Uterine smooth muscle cell (primary cell): Measurements from ENCODE around the gene CAPRIN1. TPM values are rescaled to one million over a fixed set of nuclear protein-coding genes. Genes with fewer than 3 reads are reported as not detected.

Experiments used
- total RNA-seq: library from RNA; depleted of rRNA; stranded (reverse); fragments of >200 nt; gene quantifications from 2 replicates; pipeline ENCODE4 v1.2.3, GENCODE V29; 2014

CAPRIN1 gene, protein sequence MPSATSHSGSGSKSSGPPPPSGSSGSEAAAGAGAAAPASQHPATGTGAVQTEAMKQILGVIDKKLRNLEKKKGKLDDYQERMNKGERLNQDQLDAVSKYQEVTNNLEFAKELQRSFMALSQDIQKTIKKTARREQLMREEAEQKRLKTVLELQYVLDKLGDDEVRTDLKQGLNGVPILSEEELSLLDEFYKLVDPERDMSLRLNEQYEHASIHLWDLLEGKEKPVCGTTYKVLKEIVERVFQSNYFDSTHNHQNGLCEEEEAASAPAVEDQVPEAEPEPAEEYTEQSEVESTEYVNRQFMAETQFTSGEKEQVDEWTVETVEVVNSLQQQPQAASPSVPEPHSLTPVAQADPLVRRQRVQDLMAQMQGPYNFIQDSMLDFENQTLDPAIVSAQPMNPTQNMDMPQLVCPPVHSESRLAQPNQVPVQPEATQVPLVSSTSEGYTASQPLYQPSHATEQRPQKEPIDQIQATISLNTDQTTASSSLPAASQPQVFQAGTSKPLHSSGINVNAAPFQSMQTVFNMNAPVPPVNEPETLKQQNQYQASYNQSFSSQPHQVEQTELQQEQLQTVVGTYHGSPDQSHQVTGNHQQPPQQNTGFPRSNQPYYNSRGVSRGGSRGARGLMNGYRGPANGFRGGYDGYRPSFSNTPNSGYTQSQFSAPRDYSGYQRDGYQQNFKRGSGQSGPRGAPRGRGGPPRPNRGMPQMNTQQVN
- total RNA-seq = 173 and 215 TPM in 2 replicates

DNA sequence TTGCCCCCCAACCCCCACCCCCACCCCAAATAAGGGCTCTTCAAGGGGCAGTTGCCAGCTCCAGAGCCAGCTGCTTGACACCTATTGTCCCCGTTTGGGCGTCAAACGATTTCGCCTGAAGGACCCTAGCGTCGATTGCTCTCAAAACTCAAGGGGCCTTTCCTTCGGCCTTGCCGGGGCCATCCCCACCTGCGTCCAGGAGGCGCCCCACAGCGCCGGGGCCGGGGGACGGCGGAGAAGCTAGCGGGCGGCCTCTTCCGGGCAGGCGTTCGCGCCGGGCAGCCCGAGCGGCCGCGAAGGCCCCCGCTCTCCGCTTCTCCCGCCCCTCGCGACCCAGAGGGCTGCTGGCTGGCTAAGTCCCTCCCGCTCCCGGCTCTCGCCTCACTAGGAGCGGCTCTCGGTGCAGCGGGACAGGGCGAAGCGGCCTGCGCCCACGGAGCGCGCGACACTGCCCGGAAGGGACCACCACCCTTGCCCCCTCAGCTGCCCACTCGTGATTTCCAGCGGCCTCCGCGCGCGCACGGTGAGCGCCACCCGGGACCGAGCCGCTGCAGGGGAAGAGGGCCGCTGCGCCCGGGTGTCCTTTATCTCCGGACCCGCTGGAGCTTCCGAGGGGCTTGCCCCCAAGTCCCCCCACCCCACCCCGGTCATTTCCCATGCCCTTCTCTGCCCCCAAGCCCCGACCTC, at the start of gene CAPRIN1:
Gene CAPRIN1 (plus strand): TSS at position 383 of the 687 bp plus-strand sequence. CDS start 690 bp downstream, outside the sequence.

DNA sequence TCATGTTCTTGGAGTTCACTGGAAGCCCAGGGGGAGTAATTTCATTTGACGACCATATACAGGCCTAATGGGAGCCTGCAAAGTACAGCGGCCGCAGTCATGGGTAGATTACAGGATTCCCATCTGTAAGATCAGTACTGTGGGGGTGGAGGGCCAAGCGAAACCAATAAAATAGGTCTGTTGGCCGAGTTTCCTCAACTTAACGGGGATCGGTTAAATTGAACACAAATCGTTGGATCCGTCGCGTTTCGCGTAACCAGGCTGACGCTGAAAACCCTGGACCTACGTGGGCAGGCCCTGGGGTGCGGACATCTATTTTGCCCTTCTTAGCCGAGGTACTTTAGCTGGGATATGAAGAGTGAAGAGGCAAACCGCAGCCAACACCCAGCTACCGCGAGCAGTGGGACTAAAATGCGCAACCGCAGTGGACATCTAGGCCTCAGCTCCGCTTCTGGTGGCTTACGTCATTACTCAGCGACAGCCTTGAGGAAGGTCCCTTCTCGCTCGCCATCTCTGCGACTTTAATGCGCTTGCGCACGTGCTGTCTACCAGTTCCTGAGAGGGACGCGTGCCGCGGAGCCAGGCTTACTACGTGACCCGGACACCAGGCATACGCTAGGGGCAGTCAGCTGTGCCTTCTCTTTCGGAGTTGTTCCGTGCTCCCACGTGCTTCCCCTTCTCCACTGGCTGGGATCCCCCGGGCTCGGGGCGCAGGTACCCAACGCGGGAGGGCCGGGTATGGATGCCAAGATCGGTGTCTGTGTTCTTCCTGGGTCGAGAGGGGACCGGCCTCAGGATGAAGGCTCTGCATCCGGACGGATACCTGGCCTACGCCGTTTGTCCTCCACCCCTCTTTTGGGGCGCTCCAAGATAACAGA, 53.8 kb downstream of the CAPRIN1 start, which contains the start of gene NAT10:
Gene NAT10 (plus strand): TSS at position 551 of the 878 bp plus-strand sequence. CDS start 2,597 bp downstream, outside the sequence.

Other genes with a start within 250 kb of the CAPRIN1 start
- gene LMO2, start 159.7 kb upstream of the CAPRIN1 start, total RNA-seq = 0.22 TPM in 1 of 2 replicates, not detected in the other
- 16.7 and 19.3 TPM in 2 replicates for gene NAT10, start 53.9 kb downstream of the CAPRIN1 start, total RNA-seq